ENCODE results near the gene FOXJ2.
"Not testable (repeated sequence)": the region's sequence is repeated elsewhere in the genome, so short reads cannot be mapped to it uniquely, and the experiment has no call there.

GRCh38 chr12:8001496-8001895 is 31.0 kb upstream of the FOXJ2 start:
- not testable (repeated sequence) for TF ChIP-seq POLR2A, CTCF (IDR thresholded peaks at IDR 0.05)

Data from uterus (tissue), 2 donors.